ENCODE data around the gene EDC3. TPM values are rescaled to one million over a fixed set of nuclear protein-coding genes. Genes with fewer than 3 reads are reported as not detected.

Gene EDC3
- total RNA-seq, 1 experiment from 2014 or later = 14.7 TPM

GRCh38 chr15:74595271-74595670, 100.6 kb downstream of the EDC3 start:
- Histone ChIP-seq H3K27me3 (ENCODE audit: low read length) (no peaks in the 10 kb centered on the region), H3K9me3 (ENCODE audit: low read length) (no peaks in the 10 kb centered on the region), H4K20me1 (ENCODE audit: insufficient read depth, low read depth, low read length) (no peaks in the 10 kb centered on the region), H3K4me1 (ENCODE audit: low read length) (peaks cover 13% of the 10 kb centered on the region), H3K9me2 (replicated peaks; ENCODE audit: insufficient read depth, low read length) (no peaks in the 10 kb centered on the region), H3K36me3 (ENCODE audit: insufficient read depth, low read length) (no peaks in the 10 kb centered on the region), H3K4me2 (ENCODE audit: low read depth, low read length, poor library complexity, severe bottlenecking) (no peak overlapping the region), H3K27ac (ENCODE audit: low read length) (no peak overlapping the region), H3K79me2 (ENCODE audit: low read length) (no peaks in the 10 kb centered on the region), H3K9ac (ENCODE audit: low read length) (no peak overlapping the region), H2AFZ (ENCODE audit: low read length) (no peak overlapping the region), H3K4me3 (ENCODE audit: low read length) (no peak overlapping the region)
- DNase-seq = no peak

- Histone ChIP-seq H3K9ac (ENCODE audit: low read length) (no peak overlapping the region), H3K4me3 (ENCODE audit: low read length) (no peak overlapping the region), H3K9me3 (ENCODE audit: low read length) (no peaks in the 10 kb centered on the region), H3K36me3 (ENCODE audit: insufficient read depth, low read length) (no peaks in the 10 kb centered on the region), H3K79me2 (ENCODE audit: low read length) (no peaks in the 10 kb centered on the region), H3K27me3 (ENCODE audit: low read length) (no peaks in the 10 kb centered on the region), H3K4me1 (ENCODE audit: low read length) (peaks cover 13% of the 10 kb centered on the region), H2AFZ (ENCODE audit: low read length) (no peak overlapping the region), H4K20me1 (ENCODE audit: insufficient read depth, low read depth, low read length) (no peaks in the 10 kb centered on the region), H3K27ac (ENCODE audit: low read length) (no peak overlapping the region), H3K4me2 (ENCODE audit: low read depth, low read length, poor library complexity, severe bottlenecking) (no peak overlapping the region), H3K9me2 (replicated peaks; ENCODE audit: insufficient read depth, low read length) (no peaks in the 10 kb centered on the region)
- no peak for DNase-seq
These were observed 101.4 kb downstream of the EDC3 start for GRCh38 chr15:74594455-74594854.

- H3K9me2 ChIP-seq (replicated peaks; ENCODE audit: insufficient read depth, low read length) = no peaks in the 10 kb centered on the region
- H2AFZ ChIP-seq (ENCODE audit: low read length) = no peak overlapping the region
- no peaks in the 10 kb centered on the region for H3K9me3 ChIP-seq (ENCODE audit: low read length)
- no peaks in the 10 kb centered on the region for H3K79me2 ChIP-seq (ENCODE audit: low read length)
- H3K27ac ChIP-seq (ENCODE audit: low read length) = no peak overlapping the region
- H3K9ac ChIP-seq (ENCODE audit: low read length) = no peak overlapping the region
- no peaks in the 10 kb centered on the region for H4K20me1 ChIP-seq (ENCODE audit: insufficient read depth, low read depth, low read length)
- H3K4me2 ChIP-seq (ENCODE audit: low read depth, low read length, poor library complexity, severe bottlenecking) = no peak overlapping the region
- DNase-seq = no peak
- H3K27me3 ChIP-seq (ENCODE audit: low read length) = no peaks in the 10 kb centered on the region
- no peaks in the 10 kb centered on the region for H3K36me3 ChIP-seq (ENCODE audit: insufficient read depth, low read length)
- no peak overlapping the region for H3K4me3 ChIP-seq (ENCODE audit: low read length)
- H3K4me1 ChIP-seq (ENCODE audit: low read length) = peaks cover 4% of the 10 kb centered on the region
These were observed 102.7 kb downstream of the EDC3 start for GRCh38 chr15:74593122-74593521.

- H3K4me2 ChIP-seq (ENCODE audit: low read depth, low read length, poor library complexity, severe bottlenecking) = no peak overlapping the region
- H3K4me3 ChIP-seq (ENCODE audit: low read length) = no peak overlapping the region
- H3K9me2 ChIP-seq (replicated peaks; ENCODE audit: insufficient read depth, low read length) = no peaks in the 10 kb centered on the region
- H4K20me1 ChIP-seq (ENCODE audit: insufficient read depth, low read depth, low read length) = no peaks in the 10 kb centered on the region
- no peak for DNase-seq
- no peaks in the 10 kb centered on the region; the same call in 1 of the 2 replicates for H3K4me1 ChIP-seq (ENCODE audit: low read length)
- H3K36me3 ChIP-seq (ENCODE audit: insufficient read depth, low read length) = no peaks in the 10 kb centered on the region
- no peaks in the 10 kb centered on the region for H3K27me3 ChIP-seq (ENCODE audit: low read length)
- H2AFZ ChIP-seq (ENCODE audit: low read length) = no peak overlapping the region
- H3K27ac ChIP-seq (ENCODE audit: low read length) = no peak overlapping the region
- no peaks in the 10 kb centered on the region for H3K9me3 ChIP-seq (ENCODE audit: low read length)
- H3K9ac ChIP-seq (ENCODE audit: low read length) = no peak overlapping the region
- H3K79me2 ChIP-seq (ENCODE audit: low read length) = no peaks in the 10 kb centered on the region
These were observed 103.6 kb downstream of the EDC3 start for GRCh38 chr15:74592222-74592621.

GRCh38 chr15:74589826-74590225, 106.0 kb downstream of the EDC3 start:
- Histone ChIP-seq H3K9me3 (ENCODE audit: low read length) (no peaks in the 10 kb centered on the region), H3K27ac (ENCODE audit: low read length) (no peak overlapping the region), H2AFZ (ENCODE audit: low read length) (no peak overlapping the region), H3K9ac (ENCODE audit: low read length) (no peak overlapping the region), H3K27me3 (ENCODE audit: low read length) (no peaks in the 10 kb centered on the region), H3K79me2 (ENCODE audit: low read length) (no peaks in the 10 kb centered on the region), H4K20me1 (ENCODE audit: insufficient read depth, low read depth, low read length) (no peaks in the 10 kb centered on the region), H3K4me1 (ENCODE audit: low read length) (no peaks in the 10 kb centered on the region; the same call in 1 of the 2 replicates), H3K4me2 (ENCODE audit: low read depth, low read length, poor library complexity, severe bottlenecking) (no peak overlapping the region), H3K4me3 (ENCODE audit: low read length) (no peak overlapping the region), H3K9me2 (replicated peaks; ENCODE audit: insufficient read depth, low read length) (no peaks in the 10 kb centered on the region), H3K36me3 (ENCODE audit: insufficient read depth, low read length) (no peaks in the 10 kb centered on the region)
- DNase-seq = no peak

- Histone ChIP-seq H3K4me2 (ENCODE audit: low read depth, low read length, poor library complexity, severe bottlenecking) (no peak overlapping the region), H3K36me3 (ENCODE audit: insufficient read depth, low read length) (no peaks in the 10 kb centered on the region), H2AFZ (ENCODE audit: low read length) (no peak overlapping the region), H3K79me2 (ENCODE audit: low read length) (no peaks in the 10 kb centered on the region), H3K27me3 (ENCODE audit: low read length) (no peaks in the 10 kb centered on the region), H3K4me1 (ENCODE audit: low read length) (peaks cover 8% of the 10 kb centered on the region), H3K9me3 (ENCODE audit: low read length) (no peaks in the 10 kb centered on the region), H3K9me2 (replicated peaks; ENCODE audit: insufficient read depth, low read length) (no peaks in the 10 kb centered on the region), H3K27ac (ENCODE audit: low read length) (no peak overlapping the region), H3K4me3 (ENCODE audit: low read length) (no peak overlapping the region), H4K20me1 (ENCODE audit: insufficient read depth, low read depth, low read length) (no peaks in the 10 kb centered on the region), H3K9ac (ENCODE audit: low read length) (no peak overlapping the region)
- no peak for DNase-seq
These were observed 110.0 kb downstream of the EDC3 start for GRCh38 chr15:74585857-74586256.

GRCh38 chr15:74585191-74585590, 110.6 kb downstream of the EDC3 start:
- no peak overlapping the region for H3K9ac ChIP-seq (ENCODE audit: low read length)
- no peak overlapping the region for H2AFZ ChIP-seq (ENCODE audit: low read length)
- DNase-seq = no peak

GRCh38 chr15:74584779-74585178, 111.0 kb downstream of the EDC3 start:
- no peak overlapping the region for H3K9ac ChIP-seq (ENCODE audit: low read length)
- peaks cover 8% of the 10 kb centered on the region for H3K4me1 ChIP-seq (ENCODE audit: low read length)
- DNase-seq = no peak
- H3K9me3 ChIP-seq (ENCODE audit: low read length) = no peaks in the 10 kb centered on the region
- H3K9me2 ChIP-seq (replicated peaks; ENCODE audit: insufficient read depth, low read length) = no peaks in the 10 kb centered on the region
- H3K27ac ChIP-seq (ENCODE audit: low read length) = no peak overlapping the region
- H2AFZ ChIP-seq (ENCODE audit: low read length) = no peak overlapping the region
- H4K20me1 ChIP-seq (ENCODE audit: insufficient read depth, low read depth, low read length) = no peaks in the 10 kb centered on the region
- H3K79me2 ChIP-seq (ENCODE audit: low read length) = no peaks in the 10 kb centered on the region
- no peak overlapping the region for H3K4me3 ChIP-seq (ENCODE audit: low read length)
- no peak overlapping the region for H3K4me2 ChIP-seq (ENCODE audit: low read depth, low read length, poor library complexity, severe bottlenecking)
- no peaks in the 10 kb centered on the region for H3K27me3 ChIP-seq (ENCODE audit: low read length)
- H3K36me3 ChIP-seq (ENCODE audit: insufficient read depth, low read length) = no peaks in the 10 kb centered on the region

More at GRCh38 chr15:74585191-74585590, 110.6 kb downstream of the EDC3 start:
- Histone ChIP-seq H3K9me2 (replicated peaks; ENCODE audit: insufficient read depth, low read length) (no peaks in the 10 kb centered on the region), H4K20me1 (ENCODE audit: insufficient read depth, low read depth, low read length) (no peaks in the 10 kb centered on the region), H3K4me1 (ENCODE audit: low read length) (peaks cover 8% of the 10 kb centered on the region), H3K79me2 (ENCODE audit: low read length) (no peaks in the 10 kb centered on the region), H3K27ac (ENCODE audit: low read length) (no peak overlapping the region), H3K9me3 (ENCODE audit: low read length) (no peaks in the 10 kb centered on the region), H3K36me3 (ENCODE audit: insufficient read depth, low read length) (no peaks in the 10 kb centered on the region), H3K4me2 (ENCODE audit: low read depth, low read length, poor library complexity, severe bottlenecking) (no peak overlapping the region), H3K4me3 (ENCODE audit: low read length) (no peak overlapping the region), H3K27me3 (ENCODE audit: low read length) (no peaks in the 10 kb centered on the region)

GRCh38 chr15:74584204-74584603, 111.6 kb downstream of the EDC3 start:
- no peaks in the 10 kb centered on the region for H3K27me3 ChIP-seq (ENCODE audit: low read length)
- H3K9me2 ChIP-seq (replicated peaks; ENCODE audit: insufficient read depth, low read length) = no peaks in the 10 kb centered on the region
- no peak for DNase-seq
- H3K9me3 ChIP-seq (ENCODE audit: low read length) = no peaks in the 10 kb centered on the region
- no peaks in the 10 kb centered on the region for H3K79me2 ChIP-seq (ENCODE audit: low read length)
- no peak overlapping the region for H3K9ac ChIP-seq (ENCODE audit: low read length)
- no peaks in the 10 kb centered on the region for H3K36me3 ChIP-seq (ENCODE audit: insufficient read depth, low read length)
- no peak overlapping the region for H3K27ac ChIP-seq (ENCODE audit: low read length)
- no peaks in the 10 kb centered on the region for H4K20me1 ChIP-seq (ENCODE audit: insufficient read depth, low read depth, low read length)
- H3K4me3 ChIP-seq (ENCODE audit: low read length) = no peak overlapping the region
- no peak overlapping the region for H3K4me2 ChIP-seq (ENCODE audit: low read depth, low read length, poor library complexity, severe bottlenecking)
- no peak overlapping the region for H2AFZ ChIP-seq (ENCODE audit: low read length)
- H3K4me1 ChIP-seq (ENCODE audit: low read length) = peaks cover 8% of the 10 kb centered on the region
